ENCODE data around the gene GTF2F1. TPM values are rescaled to one million over a fixed set of nuclear protein-coding genes. Genes with fewer than 3 reads are reported as not detected.
"Not testable (repeated sequence)": the region's sequence is repeated elsewhere in the genome, so short reads cannot be mapped to it uniquely, and the experiment has no call there.

GTF2F1 gene
- total RNA-seq, 1 donor from 2014 or later: 36.7 TPM

- DNase-seq (ENCODE audit: low read depth in 2 of 2): peak; percentile 41 to 52
Observed at GRCh38 chr19:6417713-6418561, 25.0 kb upstream of the GTF2F1 start.

GRCh38 chr19:6416658-6417405 lies 23.9 kb upstream of the GTF2F1 start:
- DNase-seq (ENCODE audit: low read depth in 2 of 2): no peak

- DNase-seq (ENCODE audit: low read depth in 2 of 2): no peak
Observed at GRCh38 chr19:6415591-6416190, 22.7 kb upstream of the GTF2F1 start.

- DNase-seq (ENCODE audit: low read depth in 2 of 2): no peak
Observed at GRCh38 chr19:6414793-6415590, 22.0 kb upstream of the GTF2F1 start.

DNA sequence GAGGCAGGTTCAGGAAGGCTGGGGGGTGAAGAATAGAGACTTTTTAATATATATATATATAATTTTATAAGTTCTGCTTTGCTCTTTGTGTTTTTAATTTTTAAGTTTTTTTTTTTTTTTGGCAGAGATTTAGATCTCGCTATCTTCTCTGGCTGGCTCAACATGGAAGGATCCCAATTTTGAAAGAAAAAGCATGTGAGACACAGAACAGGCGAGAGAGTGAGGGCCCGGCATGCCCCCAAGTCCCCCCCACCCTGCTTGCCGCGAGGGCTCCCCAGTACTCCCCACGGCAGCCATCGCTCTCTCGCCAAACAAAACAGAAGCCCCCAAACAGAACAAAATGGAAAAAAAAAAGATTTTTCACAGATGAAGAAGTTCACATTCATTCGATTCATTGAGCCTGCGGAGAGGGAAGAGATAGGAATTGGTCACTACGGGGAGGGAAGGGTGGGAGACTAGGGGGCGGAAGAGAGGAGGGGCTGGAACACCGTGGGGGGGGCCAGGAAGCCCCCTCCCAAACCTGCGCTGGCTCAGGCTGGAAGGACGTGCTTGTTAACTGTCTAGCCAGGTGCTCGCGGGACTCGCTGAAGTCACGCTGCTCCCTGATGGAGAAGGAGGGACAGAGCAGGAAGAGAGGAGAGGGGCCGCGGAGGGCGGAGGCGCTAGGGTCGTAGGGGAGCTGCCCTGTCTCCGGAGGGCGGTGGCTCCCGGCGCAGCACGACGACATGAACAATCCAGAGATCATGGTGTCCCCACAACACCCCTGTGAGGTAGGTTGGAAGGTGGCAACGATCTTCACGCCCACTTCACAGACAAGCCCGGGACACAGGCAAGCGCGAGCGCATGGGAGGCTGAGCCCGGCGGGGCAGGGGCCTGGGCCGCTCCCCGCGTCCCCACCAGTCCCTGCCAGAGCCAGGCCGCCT lies 21.0 kb upstream of the GTF2F1 start:
- DNase-seq (ENCODE audit: low read depth in 2 of 2): no peak

GRCh38 chr19:6413291-6413690 lies 20.3 kb upstream of the GTF2F1 start:
- DNase-seq (ENCODE audit: low read depth in 2 of 2): no peak

GRCh38 chr19:6412447-6413091 lies 19.6 kb upstream of the GTF2F1 start:
- DNase-seq (ENCODE audit: low read depth in 2 of 2): peak; percentile 23 to 41

- DNase-seq (ENCODE audit: low read depth in 2 of 2): no peak
Observed at GRCh38 chr19:6412061-6412446, 19.1 kb upstream of the GTF2F1 start.

DNA sequence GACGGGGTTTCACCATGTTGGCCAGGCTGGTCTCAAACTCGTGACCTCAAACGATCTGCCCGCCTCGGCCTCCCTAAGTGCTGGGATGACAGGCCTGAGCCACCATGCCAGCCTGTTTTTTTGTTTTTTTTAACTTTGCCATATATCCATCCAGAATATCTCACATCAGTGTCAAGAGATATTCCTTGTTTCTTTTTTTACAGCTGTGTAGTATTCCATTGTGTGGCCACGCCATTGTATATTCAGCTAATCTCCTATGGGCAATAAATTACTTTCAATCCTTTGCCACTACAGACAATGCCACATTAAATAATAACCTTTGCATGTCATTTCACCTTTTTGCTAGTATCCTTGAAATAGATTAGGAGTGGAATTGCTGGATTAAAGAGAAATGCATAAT lies 16.4 kb upstream of the GTF2F1 start:
- no peak for DNase-seq (ENCODE audit: low read depth in 2 of 2)

GRCh38 chr19:6406401-6406800 lies 13.4 kb upstream of the GTF2F1 start:
- DNase-seq (ENCODE audit: low read depth in 2 of 2): no peak

- peak; percentile 82 to 94 for DNase-seq (ENCODE audit: low read depth in 2 of 2)
Observed at GRCh38 chr19:6402837-6403608, 10.1 kb upstream of the GTF2F1 start.

GRCh38 chr19:6402058-6402457 lies 9.1 kb upstream of the GTF2F1 start:
- no peak for DNase-seq (ENCODE audit: low read depth in 2 of 2)

DNA sequence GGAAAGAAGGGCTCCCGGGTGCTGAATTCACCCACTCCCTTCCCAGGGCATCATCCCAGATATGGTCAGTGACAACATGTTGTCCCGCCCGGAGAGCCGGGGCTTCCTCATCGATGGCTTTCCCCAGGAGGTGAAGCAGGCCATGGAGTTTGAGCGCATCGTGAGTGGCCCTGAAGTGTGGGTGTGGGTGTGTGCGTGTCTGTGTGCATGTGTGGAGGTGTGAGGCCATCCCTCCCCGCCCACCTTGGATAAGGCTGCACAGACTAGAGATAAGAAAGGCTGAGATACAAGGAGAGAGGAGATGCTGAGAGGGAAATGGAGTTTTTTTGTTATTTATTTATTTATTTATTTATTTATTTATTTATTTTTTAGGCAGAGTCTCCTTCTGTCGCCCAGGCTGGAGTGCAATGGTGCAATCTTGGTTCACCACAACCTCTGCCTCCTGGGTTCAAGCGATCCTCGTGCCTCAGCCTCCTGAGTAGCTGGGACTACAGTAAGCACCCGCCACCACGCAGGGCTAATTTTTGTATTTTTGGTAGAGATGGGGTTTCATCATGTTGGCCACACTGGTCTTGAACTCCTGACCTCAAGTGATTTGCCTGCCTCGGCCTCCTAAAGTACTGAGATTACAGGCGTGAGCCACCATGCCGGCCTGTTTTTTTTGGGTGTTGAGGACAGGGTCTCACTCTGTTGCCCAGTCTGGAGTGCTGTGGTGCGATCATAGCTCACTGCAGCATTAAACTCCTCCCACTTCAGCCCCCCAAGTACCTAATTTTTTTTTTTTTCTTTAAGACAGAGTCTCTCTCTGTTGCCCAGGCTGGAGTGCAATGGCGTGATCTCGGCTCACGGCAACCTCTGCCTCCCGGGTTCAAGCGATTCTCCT lies 7.3 kb upstream of the GTF2F1 start:
- not testable (repeated sequence) for DNase-seq (ENCODE audit: low read depth in 2 of 2)

DNA sequence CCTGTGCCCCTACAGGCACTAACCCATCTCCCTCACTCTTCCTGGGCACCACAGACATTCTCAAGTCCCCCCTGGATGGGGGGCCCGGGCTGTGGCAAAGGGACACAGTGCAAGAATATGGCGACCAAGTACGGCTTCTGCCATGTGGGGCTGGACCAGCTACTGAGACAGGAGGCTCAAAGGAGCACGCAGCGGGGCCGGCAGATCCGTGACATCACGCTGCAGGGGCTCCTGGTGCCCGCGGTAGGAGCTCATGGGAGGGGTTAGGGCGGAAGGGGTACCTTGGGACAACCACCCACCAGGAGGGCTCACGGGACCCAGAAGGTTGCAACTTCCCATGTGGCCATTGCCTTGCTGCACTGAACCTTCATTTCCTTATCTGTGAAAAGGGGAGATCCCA lies 3.3 kb upstream of the GTF2F1 start:
- DNase-seq (ENCODE audit: low read depth in 2 of 2): no peak

DNA sequence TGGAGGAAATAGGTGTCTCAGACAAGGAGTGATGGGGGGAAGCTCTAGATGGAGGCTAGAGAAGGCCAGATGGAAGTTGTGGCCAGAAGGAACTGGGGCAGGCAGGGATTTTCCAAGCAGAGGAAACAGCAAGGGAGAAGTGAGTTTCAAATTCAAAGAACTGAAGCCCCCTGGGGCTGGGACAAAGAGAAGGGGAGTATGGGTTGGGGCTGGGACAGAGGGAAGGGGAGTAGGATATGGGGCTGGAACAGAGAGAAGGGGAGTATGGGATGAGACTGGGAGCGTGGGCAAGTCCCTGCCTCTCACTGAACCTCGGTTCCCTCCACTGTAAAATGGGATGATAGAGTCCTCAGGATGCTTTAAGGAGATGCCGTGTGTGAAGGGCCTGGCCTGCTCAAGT lies 1.9 kb upstream of the GTF2F1 start:
- DNase-seq (ENCODE audit: low read depth in 2 of 2): no peak

- DNase-seq (ENCODE audit: low read depth in 2 of 2): no peak
Observed at GRCh38 chr19:6393983-6394412, 1.0 kb upstream of the GTF2F1 start.

DNA sequence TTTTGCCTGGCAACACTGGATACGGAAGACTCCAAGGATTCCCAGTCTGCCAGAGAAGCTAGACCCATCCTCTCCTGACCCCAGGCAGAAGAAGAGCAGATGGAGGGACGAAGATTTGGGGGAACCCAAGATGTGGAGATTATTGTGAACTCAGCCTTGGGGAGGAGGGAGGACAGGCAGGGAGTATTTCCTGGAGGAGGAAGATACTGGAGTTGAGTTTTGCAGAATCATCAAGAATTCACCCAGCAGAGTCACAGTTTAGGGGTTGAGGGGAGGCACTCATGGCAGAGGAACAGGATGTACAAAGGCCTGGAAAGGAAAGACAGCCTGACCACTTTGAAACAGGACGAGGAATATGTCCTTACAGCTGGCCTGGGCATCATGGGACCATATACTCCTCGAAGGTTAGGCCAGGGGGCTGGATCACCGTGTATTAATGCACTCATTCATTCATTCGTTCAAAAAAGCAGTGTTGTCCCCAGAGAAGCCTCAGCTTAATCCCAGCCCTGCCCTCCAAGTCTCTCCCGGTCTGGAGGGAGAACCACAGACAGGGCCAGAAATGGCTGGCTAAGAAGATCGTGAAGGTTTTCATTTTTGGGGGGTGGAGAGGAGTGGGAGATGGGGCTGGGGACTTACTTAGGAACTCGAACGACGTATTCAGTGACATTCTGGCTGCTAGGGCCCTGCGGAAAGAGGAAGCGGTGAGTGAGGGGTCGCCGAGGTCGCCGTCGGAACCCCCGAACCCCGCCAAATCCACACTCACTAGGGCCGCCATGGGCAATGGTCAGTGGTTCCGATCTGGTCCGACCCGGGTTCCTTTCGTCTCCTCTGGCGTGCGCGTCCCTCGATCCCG lies 517 bp downstream of the GTF2F1 start:
- no peak for DNase-seq (ENCODE audit: low read depth in 2 of 2)
